Neuronal stem cell (in vitro differentiated cells): ENCODE results near the gene FBLN7.

Experiments used
- DNase-seq: peaks from one replicate; pipeline ENCODE4 v3.0.0-alpha.2; 2013; ENCODE audit warnings: low spot score
- H2AFZ ChIP-seq: one replicate; pipeline ENCODE4 v1.6.1; 2013; ENCODE audit warnings: mild to moderate bottlenecking, low read length, inconsistent platforms
- H2AK5ac ChIP-seq: 2 replicates; pipeline ENCODE4 v1.6.1; 2013; ENCODE audit warnings: low read depth, mild to moderate bottlenecking, inconsistent platforms, low read length, moderate library complexity, mixed read lengths
- H2BK120ac ChIP-seq: 2 replicates; pipeline ENCODE4 v1.6.1; 2013; ENCODE audit warnings: low read depth, mild to moderate bottlenecking, inconsistent platforms, low read length, moderate library complexity, mixed read lengths
- H2BK12ac ChIP-seq: one replicate; pipeline ENCODE4 v1.6.1; 2013; ENCODE audit warnings: low read length, inconsistent platforms
- H2BK15ac ChIP-seq: 2 replicates; pipeline ENCODE4 v1.6.1; 2013; ENCODE audit warnings: mild to moderate bottlenecking, low read length, inconsistent platforms, mixed read lengths
- H2BK5ac ChIP-seq: one replicate; pipeline ENCODE4 v1.6.1; 2013; ENCODE audit warnings: inconsistent platforms, mild to moderate bottlenecking, low read length, moderate library complexity
- H3K14ac ChIP-seq: one replicate; pipeline ENCODE4 v1.6.1; 2013; ENCODE audit warnings: low read length, inconsistent platforms
- H3K18ac ChIP-seq: 2 replicates; pipeline ENCODE4 v1.6.1; 2013; ENCODE audit warnings: low read length, inconsistent platforms
- H3K23ac ChIP-seq: 2 replicates; pipeline ENCODE4 v1.6.1; 2013; ENCODE audit warnings: low read depth, mild to moderate bottlenecking, mixed read lengths, low read length, inconsistent platforms; ENCODE audit not compliant: poor library complexity
- H3K27ac ChIP-seq: replicated peaks from 3 replicates; pipeline ENCODE4 v1.5.1; 2013; ENCODE audit warnings: low read length, inconsistent platforms
- H3K27me3 ChIP-seq, 3 experiments: 2 replicates each; pipeline ENCODE4 v1.6.1; 2013; ENCODE audit warnings: low read length in 3 of 3, mild to moderate bottlenecking in 2 of 3, inconsistent platforms in 1 of 3, low read depth in 1 of 3, mixed read lengths in 1 of 3, moderate library complexity in 1 of 3; ENCODE audit not compliant: control insufficient read depth in 3 of 3, insufficient read depth in 3 of 3
- H3K36me3 ChIP-seq, 2 donors: replicated peaks in 1 of 2; 2 replicates each; pipeline ENCODE4 v1.6.1; 2013; ENCODE audit warnings: low read length in 2 of 2; ENCODE audit not compliant: control insufficient read depth in 2 of 2, insufficient read depth in 2 of 2
- H3K4ac ChIP-seq: 2 replicates; pipeline ENCODE4 v1.6.1; 2013; ENCODE audit warnings: inconsistent platforms, mild to moderate bottlenecking, low read length, moderate library complexity
- H3K4me1 ChIP-seq, 2 donors: 1 replicate in 1 of 2; 2 replicates in 1 of 2; pipeline ENCODE4 v1.6.1; 2013; ENCODE audit warnings: low read length in 2 of 2, low read depth in 1 of 2; ENCODE audit not compliant: control insufficient read depth in 2 of 2, insufficient read depth in 1 of 2
- H3K4me2 ChIP-seq: one replicate; pipeline ENCODE4 v1.6.1; 2013; ENCODE audit warnings: mild to moderate bottlenecking, low read length, inconsistent platforms; ENCODE audit not compliant: insufficient read depth, poor library complexity, severe bottlenecking
- H3K4me3 ChIP-seq, 2 donors: 2 replicates each; pipeline ENCODE4 v1.5.1; 2013; ENCODE audit warnings: low read length in 2 of 2, mild to moderate bottlenecking in 2 of 2, inconsistent platforms in 1 of 2, moderate library complexity in 1 of 2
- H3K79me1 ChIP-seq: one replicate; pipeline ENCODE4 v1.6.1; 2013; ENCODE audit warnings: low read depth, mild to moderate bottlenecking, inconsistent platforms, low read length, moderate library complexity
- H3K9ac ChIP-seq: one replicate; pipeline ENCODE4 v1.6.1; 2013; ENCODE audit warnings: mild to moderate bottlenecking, low read depth, low read length, inconsistent platforms; ENCODE audit not compliant: poor library complexity
- H3K9me3 ChIP-seq, 2 donors: replicated peaks in 1 of 2; 2 replicates each; pipeline versions ENCODE3 to v1.6.1; 2013; ENCODE audit warnings: low read length in 2 of 2, mild to moderate bottlenecking in 2 of 2, inconsistent platforms in 1 of 2, low read depth in 1 of 2, mixed read lengths in 1 of 2, moderate library complexity in 1 of 2; ENCODE audit not compliant: control insufficient read depth in 2 of 2, insufficient read depth in 1 of 2
- H4K8ac ChIP-seq: one replicate; pipeline ENCODE4 v1.6.1; 2013; ENCODE audit warnings: low read depth, mild to moderate bottlenecking, inconsistent platforms, low read length, moderate library complexity
- H4K91ac ChIP-seq: one replicate; pipeline ENCODE4 v1.6.1; 2013; ENCODE audit warnings: low read length, low read depth, mild to moderate bottlenecking, inconsistent platforms; ENCODE audit not compliant: poor library complexity
- WGBS, 2 donors: extraction: QIAGEN DNeasy Blood & Tissue Kit; methylation state at CpG; one replicate each; pipeline ENCODE4 v1.1.7; 2013; ENCODE audit warnings: missing lambda C conversion rate in 2 of 2, mixed read lengths in 1 of 2; ENCODE audit not compliant: insufficient read length in 2 of 2, insufficient replicate concordance in 1 of 2; ENCODE audit errors: extremely low coverage in 2 of 2; 5-methylcytosine and 5-hydroxymethylcytosine counted together

FBLN7 gene

GRCh38 chr2:112194028-112194427 is 55.8 kb downstream of the FBLN7 start:
- Histone ChIP-seq H3K4me1 (no peaks in the 10 kb centered on the region), H3K4me3 (no peak overlapping the region), H2BK5ac (no peak overlapping the region), H3K79me1 (no peaks in the 10 kb centered on the region), H3K4ac (no peak overlapping the region), H3K9me3 (no peaks in the 10 kb centered on the region), H3K9ac (no peak overlapping the region), H3K18ac (no peak overlapping the region), H2BK12ac (no peak overlapping the region), H3K4me2 (no peak overlapping the region), H3K23ac (no peak overlapping the region), H3K27me3 (no peaks in the 10 kb centered on the region), H4K8ac (no peak overlapping the region), H4K91ac (no peak overlapping the region), H2AK5ac (no peak overlapping the region), H2BK120ac (no peak overlapping the region), H3K14ac (no peak overlapping the region), H2BK15ac (no peak overlapping the region), H3K36me3 (no peaks in the 10 kb centered on the region), H3K27ac (no peak overlapping the region), H2AFZ (no peak overlapping the region)
- no CpG with 5 or more reads among the region's 2 CpGs for WGBS, 2 donors
- DNase-seq, result no peak

- no peak overlapping the region for H3K23ac ChIP-seq
- no peaks in the 10 kb centered on the region for H3K36me3 ChIP-seq
- H3K27me3 ChIP-seq, result no peaks in the 10 kb centered on the region
- H3K4me3 ChIP-seq, result no peak overlapping the region
- no CpG with 5 or more reads among the region's 4 CpGs for WGBS, 2 donors
- no peak overlapping the region for H2BK5ac ChIP-seq
- no peak overlapping the region for H3K4me2 ChIP-seq
- H2BK15ac ChIP-seq, result no peak overlapping the region
- H3K4me1 ChIP-seq, result no peaks in the 10 kb centered on the region
- no peak overlapping the region for H3K14ac ChIP-seq
- H3K18ac ChIP-seq, result no peak overlapping the region
- H2AFZ ChIP-seq, result no peak overlapping the region
- no peak overlapping the region for H2BK12ac ChIP-seq
- H3K9me3 ChIP-seq, result no peaks in the 10 kb centered on the region
- no peak overlapping the region for H3K27ac ChIP-seq
- H2AK5ac ChIP-seq, result no peak overlapping the region
- H3K9ac ChIP-seq, result no peak overlapping the region
- H3K79me1 ChIP-seq, result no peaks in the 10 kb centered on the region
- no peak overlapping the region for H4K91ac ChIP-seq
- no peak overlapping the region for H4K8ac ChIP-seq
- H2BK120ac ChIP-seq, result no peak overlapping the region
- H3K4ac ChIP-seq, result no peak overlapping the region
- DNase-seq, result no peak
Observed at GRCh38 chr2:112194482-112194881, 56.3 kb downstream of the FBLN7 start.

- Histone ChIP-seq H4K8ac (no peak overlapping the region), H2AK5ac (no peak overlapping the region), H4K91ac (no peak overlapping the region), H3K23ac (no peak overlapping the region), H3K9ac (no peak overlapping the region), H3K4me1 (no peaks in the 10 kb centered on the region), H3K18ac (no peak overlapping the region), H3K4ac (no peak overlapping the region), H3K27ac (no peak overlapping the region), H2AFZ (no peak overlapping the region), H2BK15ac (no peak overlapping the region), H3K36me3 (no peaks in the 10 kb centered on the region), H3K9me3 (no peaks in the 10 kb centered on the region), H3K4me2 (no peak overlapping the region), H3K4me3 (no peak overlapping the region), H2BK12ac (no peak overlapping the region), H2BK5ac (no peak overlapping the region), H2BK120ac (no peak overlapping the region), H3K79me1 (no peaks in the 10 kb centered on the region), H3K14ac (no peak overlapping the region), H3K27me3 (no peaks in the 10 kb centered on the region)
- DNase-seq, result no peak
- WGBS, 2 donors, result no CpG with 5 or more reads among the region's 8 CpGs
Observed at GRCh38 chr2:112195167-112195766, 57.1 kb downstream of the FBLN7 start.

- H2AK5ac ChIP-seq, result no peak overlapping the region
- no peak overlapping the region for H3K4me2 ChIP-seq
- no peak overlapping the region for H2BK15ac ChIP-seq
Observed at GRCh38 chr2:112195950-112196349, 57.8 kb downstream of the FBLN7 start.

More at GRCh38 chr2:112195950-112196349, 57.8 kb downstream of the FBLN7 start:
- Histone ChIP-seq H2BK5ac (no peak overlapping the region), H3K36me3 (no peaks in the 10 kb centered on the region), H2BK12ac (no peak overlapping the region), H3K9ac (no peak overlapping the region), H2AFZ (no peak overlapping the region), H3K27ac (no peak overlapping the region), H4K91ac (no peak overlapping the region), H3K79me1 (no peaks in the 10 kb centered on the region), H3K9me3 (no peaks in the 10 kb centered on the region), H3K4me1 (no peaks in the 10 kb centered on the region), H4K8ac (no peak overlapping the region), H2BK120ac (no peak overlapping the region), H3K18ac (no peak overlapping the region), H3K23ac (no peak overlapping the region), H3K4me3 (no peak overlapping the region), H3K14ac (no peak overlapping the region), H3K4ac (no peak overlapping the region), H3K27me3 (no peaks in the 10 kb centered on the region)
- DNase-seq, result no peak
